ENCODE measurements around the gene TCHHL1. TPM values are rescaled to one million over a fixed set of nuclear protein-coding genes. Genes with fewer than 3 reads are reported as not detected.

Gene TCHHL1
- polyA plus RNA-seq, 1 donor from 2014 or later, result not detected

- Histone ChIP-seq H3K9ac (ENCODE audit: low read length) (no peak within 1 kb of the TSS), H4K20me1 (ENCODE audit: insufficient read depth) (no peaks in the 10 kb centered on the region), H3K79me2 (replicated peaks; ENCODE audit: insufficient read depth, low read length) (no peaks in the 10 kb centered on the region), H3K9me2 (ENCODE audit: insufficient read depth, low read length) (no peaks in the 10 kb centered on the region), H3K4me2 (ENCODE audit: low read length) (no peak within 1 kb of the TSS), H3K27me3 (ENCODE audit: insufficient read depth, low read depth, low read length) (peaks cover 32% of the 10 kb centered on the region), H3K27ac (ENCODE audit: low read length) (no peak within 1 kb of the TSS), H3K4me3 (ENCODE audit: low read length) (no peak within 1 kb of the TSS), H3F3A (ENCODE audit: insufficient read depth, low read length, poor library complexity, severe bottlenecking) (no peaks in the 10 kb centered on the region), H2AFZ (ENCODE audit: low read depth, low read length) (no peak within 1 kb of the TSS), H3K9me3 (ENCODE audit: low read length) (no peaks in the 10 kb centered on the region), H3K36me3 (ENCODE audit: insufficient read depth, low read length) (no peaks in the 10 kb centered on the region)
- TF ChIP-seq SMC3 (conservative IDR thresholded peaks at IDR 0.05; ENCODE audit: poor library complexity) (no peak), RAD21 (conservative IDR thresholded peaks at IDR 0.05) (no peak), EP300 (conservative IDR thresholded peaks at IDR 0.05; ENCODE audit: poor library complexity, severe bottlenecking) (no peak), MXI1 (conservative IDR thresholded peaks at IDR 0.05; ENCODE audit: poor library complexity, severe bottlenecking) (no peak), REST (IDR thresholded peaks at IDR 0.05; ENCODE audit: borderline replicate concordance) (no peak), POLR2AphosphoS5 (IDR thresholded peaks at IDR 0.05) (no peak), TAF1 (IDR thresholded peaks at IDR 0.05; ENCODE audit: low read depth) (no peak), EZH2 (IDR thresholded peaks at IDR 0.05; ENCODE audit: borderline replicate concordance, insufficient read depth, low read length, poor library complexity, severe bottlenecking) (no peak), CTCF (IDR thresholded peaks at IDR 0.05; ENCODE audit: poor library complexity, severe bottlenecking) (no peak)
Measured at GRCh38 chr1:152115344-152115743, 26.5 kb upstream of the TCHHL1 start, which contains the start of gene TCHH. Gene TCHH, minus strand, starts transcription at chr1:152115444. Its CDS starts 1,364 bp downstream, at chr1:152114080.

- Histone ChIP-seq H3K36me3 (ENCODE audit: insufficient read depth, low read length) (no peaks in the 10 kb centered on the region), H2AFZ (ENCODE audit: low read depth, low read length) (no peak overlapping the region), H3K9me2 (ENCODE audit: insufficient read depth, low read length) (no peaks in the 10 kb centered on the region), H3F3A (ENCODE audit: insufficient read depth, low read length, poor library complexity, severe bottlenecking) (no peaks in the 10 kb centered on the region), H3K27ac (ENCODE audit: low read length) (no peak overlapping the region), H4K20me1 (ENCODE audit: insufficient read depth) (no peaks in the 10 kb centered on the region), H3K4me3 (ENCODE audit: low read length) (peak overlapping the region; percentile 66), H3K4me2 (ENCODE audit: low read length) (peak overlapping the region; percentile 22), H3K9ac (ENCODE audit: low read length) (no peak overlapping the region), H3K9me3 (ENCODE audit: low read length) (peaks cover 23% of the 10 kb centered on the region), H3K27me3 (ENCODE audit: insufficient read depth, low read depth, low read length) (peaks cover 51% of the 10 kb centered on the region), H3K79me2 (replicated peaks; ENCODE audit: insufficient read depth, low read length) (no peaks in the 10 kb centered on the region)
- TF ChIP-seq EP300 (conservative IDR thresholded peaks at IDR 0.05; ENCODE audit: poor library complexity, severe bottlenecking) (no peak), CTCF (IDR thresholded peaks at IDR 0.05; ENCODE audit: poor library complexity, severe bottlenecking) (no peak), RAD21 (conservative IDR thresholded peaks at IDR 0.05) (no peak), REST (IDR thresholded peaks at IDR 0.05; ENCODE audit: borderline replicate concordance) (no peak), SMC3 (conservative IDR thresholded peaks at IDR 0.05; ENCODE audit: poor library complexity) (no peak), POLR2AphosphoS5 (IDR thresholded peaks at IDR 0.05) (no peak), EZH2 (IDR thresholded peaks at IDR 0.05; ENCODE audit: borderline replicate concordance, insufficient read depth, low read length, poor library complexity, severe bottlenecking) (no peak), MXI1 (conservative IDR thresholded peaks at IDR 0.05; ENCODE audit: poor library complexity, severe bottlenecking) (no peak), TAF1 (IDR thresholded peaks at IDR 0.05; ENCODE audit: low read depth) (no peak)
Measured at GRCh38 chr1:152112885-152113432, 24.1 kb upstream of the TCHHL1 start.

All from neural cell (in vitro differentiated cells).